Subcutaneous abdominal adipose tissue (tissue), 5 donors: ENCODE data around the gene SNAI1.
A peak's percentile ranks its signal among the peaks of the same experiment; 100 is the strongest.

Experiments used
- H3K27ac ChIP-seq: one replicate; pipeline ENCODE4 v1.7.0; 2013; ENCODE audit warnings: low read depth, mild to moderate bottlenecking, inconsistent platforms, low read length, moderate library complexity
- H3K27me3 ChIP-seq, 5 donors: one replicate each; pipeline ENCODE4 v1.7.0; 2013; ENCODE audit warnings: low read length in 5 of 5, inconsistent platforms in 1 of 5; ENCODE audit not compliant: control insufficient read depth in 5 of 5, insufficient read depth in 4 of 5
- H3K36me3 ChIP-seq, 5 donors: one replicate each; pipeline ENCODE4 v1.7.0; 2013; ENCODE audit warnings: low read length in 5 of 5; ENCODE audit not compliant: control insufficient read depth in 5 of 5, insufficient read depth in 5 of 5
- H3K4me1 ChIP-seq, 5 donors: one replicate each; pipeline ENCODE4 v1.7.0; 2013; ENCODE audit warnings: low read length in 5 of 5, mild to moderate bottlenecking in 3 of 5, moderate library complexity in 1 of 5; ENCODE audit not compliant: control insufficient read depth in 5 of 5, insufficient read depth in 5 of 5
- H3K4me3 ChIP-seq, 5 donors: one replicate each; pipeline ENCODE4 v1.7.0; 2013; ENCODE audit warnings: low read length in 5 of 5, low read depth in 1 of 5
- H3K9ac ChIP-seq, 5 donors: one replicate each; pipeline ENCODE4 v1.7.0; 2013; ENCODE audit warnings: low read length in 5 of 5, mild to moderate bottlenecking in 4 of 5, moderate library complexity in 3 of 5
- H3K9me3 ChIP-seq, 5 donors: one replicate each; pipeline ENCODE4 v1.7.0; 2013; ENCODE audit warnings: low read length in 5 of 5; ENCODE audit not compliant: control insufficient read depth in 5 of 5
- donor health status: healthy.
- donor health status: healthy.
- donor health status: healthy.
- donor health status: healthy.
- donor health status: healthy.

Gene SNAI1

GRCh38 chr20:50017576-50018248 lies 34.9 kb downstream of the SNAI1 start:
- Histone ChIP-seq H3K4me1 (peaks cover 4 to 33% (median 26%) of the 10 kb centered on the region in 5 donors), H3K36me3 (no peaks in the 10 kb centered on the region), H3K4me3 (peak overlapping the region in 1 of 5 donors; percentile 6), H3K27ac (no peak overlapping the region), H3K9ac (no peak overlapping the region), H3K9me3 (no peaks in the 10 kb centered on the region), H3K27me3 (peaks cover 0 to 7% (median 0%) of the 10 kb centered on the region in 5 donors)

GRCh38 chr20:50019466-50020256 lies 36.9 kb downstream of the SNAI1 start:
- Histone ChIP-seq H3K9ac (no peak overlapping the region), H3K27me3 (peaks cover 0 to 7% (median 0%) of the 10 kb centered on the region in 5 donors), H3K4me1 (peaks cover 4 to 31% (median 26%) of the 10 kb centered on the region in 5 donors), H3K36me3 (no peaks in the 10 kb centered on the region), H3K9me3 (no peaks in the 10 kb centered on the region), H3K27ac (no peak overlapping the region), H3K4me3 (no peak overlapping the region)

- Histone ChIP-seq H3K4me3 (no peak overlapping the region), H3K9ac (no peak overlapping the region), H3K9me3 (no peaks in the 10 kb centered on the region), H3K27ac (no peak overlapping the region), H3K36me3 (no peaks in the 10 kb centered on the region), H3K27me3 (peaks cover 0 to 7% (median 0%) of the 10 kb centered on the region in 5 donors), H3K4me1 (peaks cover 4 to 34% (median 26%) of the 10 kb centered on the region in 5 donors)
These were observed 37.5 kb downstream of the SNAI1 start for GRCh38 chr20:50020288-50020687.

- peaks cover 0 to 26% (median 17%) of the 10 kb centered on the region in 5 donors for H3K4me1 ChIP-seq
These were observed 39.9 kb downstream of the SNAI1 start for GRCh38 chr20:50022676-50023075.

GRCh38 chr20:50023116-50023805 lies 40.5 kb downstream of the SNAI1 start:
- Histone ChIP-seq H3K9ac (no peak overlapping the region), H3K27me3 (no peaks in the 10 kb centered on the region), H3K4me1 (peaks cover 0 to 26% (median 18%) of the 10 kb centered on the region in 5 donors), H3K4me3 (no peak overlapping the region), H3K36me3 (no peaks in the 10 kb centered on the region), H3K27ac (no peak overlapping the region), H3K9me3 (no peaks in the 10 kb centered on the region)

More at GRCh38 chr20:50022676-50023075, 39.9 kb downstream of the SNAI1 start:
- no peaks in the 10 kb centered on the region for H3K9me3 ChIP-seq
- no peaks in the 10 kb centered on the region for H3K27me3 ChIP-seq
- no peak overlapping the region for H3K27ac ChIP-seq
- no peak overlapping the region for H3K4me3 ChIP-seq
- no peaks in the 10 kb centered on the region for H3K36me3 ChIP-seq
- no peak overlapping the region for H3K9ac ChIP-seq

GRCh38 chr20:50026746-50027575 lies 44.2 kb downstream of the SNAI1 start:
- H3K27ac ChIP-seq: no peak overlapping the region
- H3K9ac ChIP-seq: peak overlapping the region in 2 of 5 donors; percentile 30 to 53
- H3K36me3 ChIP-seq: no peaks in the 10 kb centered on the region
- peaks cover 4 to 41% (median 31%) of the 10 kb centered on the region in 5 donors for H3K4me1 ChIP-seq
- no peaks in the 10 kb centered on the region for H3K9me3 ChIP-seq
- H3K27me3 ChIP-seq: no peaks in the 10 kb centered on the region
- H3K4me3 ChIP-seq: no peak overlapping the region

- H3K27ac ChIP-seq: no peak overlapping the region
- H3K4me3 ChIP-seq: no peak overlapping the region
- no peaks in the 10 kb centered on the region for H3K9me3 ChIP-seq
- no peaks in the 10 kb centered on the region for H3K36me3 ChIP-seq
- H3K9ac ChIP-seq: peak overlapping the region in 2 of 5 donors; percentile 30 to 53
- no peaks in the 10 kb centered on the region for H3K27me3 ChIP-seq
- H3K4me1 ChIP-seq: peaks cover 4 to 41% (median 31%) of the 10 kb centered on the region in 5 donors
These were observed 44.9 kb downstream of the SNAI1 start for GRCh38 chr20:50027611-50028105.

GRCh38 chr20:50029083-50029696 lies 46.4 kb downstream of the SNAI1 start:
- Histone ChIP-seq H3K9ac (peak overlapping the region in 1 of 5 donors; percentile 16), H3K9me3 (no peaks in the 10 kb centered on the region), H3K4me1 (peaks cover 4 to 47% (median 37%) of the 10 kb centered on the region in 5 donors), H3K4me3 (no peak overlapping the region), H3K27me3 (no peaks in the 10 kb centered on the region), H3K27ac (no peak overlapping the region), H3K36me3 (no peaks in the 10 kb centered on the region)
